GM19351 (cell line): ENCODE measurements around the gene GFY.

Source experiments
- ATAC-seq: cut with Tn5 transposase; IDR thresholded peaks from one replicate; pipeline ENCODE4 v1.9.1; 2021; ENCODE audit warnings: mild to moderate bottlenecking, moderate library complexity; ENCODE audit not compliant: unreplicated experiment

The GFY gene

DNA sequence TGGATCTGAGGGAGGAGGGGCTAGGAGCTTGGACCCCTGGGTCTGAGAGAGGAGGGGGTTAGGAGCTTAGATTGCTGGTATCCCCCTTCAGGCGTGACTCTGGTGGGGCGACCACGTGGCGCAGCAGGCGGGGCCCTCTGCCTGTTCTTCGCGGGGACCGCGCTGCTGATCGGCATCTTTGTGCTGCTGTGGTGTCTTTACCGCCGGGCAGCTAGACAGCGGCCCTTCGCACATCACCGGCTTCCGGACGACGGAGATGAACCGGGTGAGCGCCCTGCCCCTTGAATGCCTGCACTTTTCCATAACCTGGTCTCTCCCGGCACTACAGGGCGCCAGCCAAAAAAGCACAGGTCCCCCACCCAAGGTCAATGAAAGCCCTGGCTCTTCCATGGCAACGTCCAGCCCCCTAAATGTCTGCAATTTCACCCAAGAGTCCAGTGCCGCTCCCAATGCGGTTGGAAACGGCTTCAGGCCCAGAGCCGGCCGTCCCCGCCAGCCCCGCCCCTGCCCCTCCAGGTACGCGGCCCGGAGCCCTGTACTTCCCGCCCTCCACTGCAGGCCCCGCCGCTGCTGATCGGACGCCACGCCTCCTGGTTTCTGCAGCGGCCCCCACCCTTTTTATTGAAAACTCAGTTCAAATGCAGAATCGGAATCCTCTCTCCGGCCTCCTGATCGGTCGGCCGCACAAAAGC, 2.8 kb downstream of the GFY start:
- no peak for ATAC-seq

DNA sequence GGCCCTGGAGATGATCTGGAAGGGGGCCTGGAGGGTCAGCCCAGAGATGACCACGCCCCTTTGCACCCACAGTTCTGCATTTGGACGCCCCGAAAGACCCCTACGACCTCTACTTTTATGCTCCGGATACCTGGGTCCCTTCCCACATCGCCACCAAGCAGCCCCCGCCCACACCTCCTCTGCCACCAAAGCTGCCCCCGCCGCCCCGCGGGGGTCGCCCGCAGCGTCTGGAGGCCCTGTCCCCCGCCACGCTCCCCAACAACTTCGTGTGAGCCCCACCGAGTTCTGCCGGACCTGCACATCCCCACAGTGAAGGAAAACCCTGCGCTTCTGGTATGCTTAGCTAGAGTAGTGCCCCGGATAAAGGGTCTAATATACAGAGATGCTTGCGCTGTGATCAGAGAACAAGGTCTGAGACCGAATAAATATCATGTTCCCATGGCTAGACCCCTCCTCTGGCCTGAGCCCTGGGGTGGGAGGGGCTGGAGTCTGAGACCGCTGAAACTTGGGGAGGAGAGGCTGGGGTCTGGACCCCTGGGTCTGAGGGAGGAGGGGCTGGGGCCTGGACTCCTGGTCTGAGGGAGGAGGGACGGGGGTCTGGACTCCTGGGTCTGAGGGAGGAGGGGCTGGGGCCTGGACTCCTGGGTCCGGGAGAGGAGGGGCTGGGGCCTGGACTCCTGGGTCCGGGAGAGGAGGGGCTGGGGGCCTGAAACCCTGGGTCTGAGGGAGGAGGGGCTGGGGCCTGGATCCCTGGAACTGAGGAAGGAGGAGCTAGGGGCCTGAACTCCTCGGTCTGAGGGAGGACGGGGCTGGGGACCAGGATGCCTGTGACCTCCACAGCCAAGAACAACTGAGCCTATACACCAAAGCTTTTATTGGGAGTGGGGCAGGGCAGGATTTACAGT, 3.6 kb downstream of the GFY start:
- ATAC-seq: no peak

DNA sequence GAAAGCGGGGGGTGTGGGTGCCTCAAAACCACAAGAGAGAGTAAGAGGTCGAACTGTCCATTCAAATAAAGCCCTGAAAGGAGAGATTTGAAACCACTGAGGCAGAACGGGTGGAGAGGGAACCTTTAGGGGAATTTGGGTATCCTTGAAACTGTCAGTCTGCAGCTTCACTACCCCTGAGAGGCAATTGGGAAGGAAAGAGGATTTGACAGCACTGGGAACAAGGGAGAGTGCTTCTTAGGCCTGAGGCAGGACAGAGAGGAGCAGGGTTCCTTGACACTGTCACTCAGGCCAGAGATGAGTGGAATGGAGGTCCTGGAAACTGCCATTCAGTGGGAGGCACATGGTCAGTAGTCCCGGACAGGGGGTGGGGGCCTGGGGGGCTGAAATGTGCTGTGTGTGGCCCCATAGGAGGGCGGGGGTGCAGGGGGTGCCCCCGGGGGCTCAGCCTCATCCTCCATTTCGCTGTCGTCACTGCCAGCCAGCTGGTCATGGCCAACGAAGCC, 5.0 kb downstream of the GFY start:
- no peak for ATAC-seq

DNA sequence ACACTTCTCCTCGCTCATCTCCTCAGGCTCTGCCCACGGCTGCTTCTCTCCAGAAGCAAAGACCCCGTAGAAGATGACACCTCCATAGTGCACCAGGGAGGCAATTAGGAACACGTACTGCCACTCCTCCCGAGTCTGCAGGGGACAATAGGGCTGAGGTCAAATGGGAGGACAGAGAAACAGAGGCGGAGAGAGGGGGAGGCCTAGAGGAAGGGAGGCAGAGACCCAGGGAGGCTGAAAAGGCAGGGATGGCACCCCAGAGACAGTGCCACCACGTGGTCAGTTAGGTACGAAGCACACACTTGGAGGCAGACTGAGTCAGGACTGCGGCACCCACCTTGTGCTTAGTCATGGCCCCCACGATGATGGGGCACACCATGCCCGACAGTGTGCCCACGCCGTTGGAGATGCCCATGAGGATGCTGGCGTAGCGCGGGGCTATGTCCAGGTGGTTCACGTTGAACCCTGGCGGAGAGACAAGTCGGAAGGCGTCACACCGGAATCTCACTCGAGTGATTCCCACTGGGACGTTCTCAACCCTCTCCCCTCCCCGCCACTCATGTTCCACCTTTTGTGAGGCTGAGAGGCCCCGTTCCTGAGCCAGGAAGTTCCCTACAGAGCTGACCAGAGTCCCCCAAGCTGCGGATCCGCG, 5.6 kb downstream of the GFY start:
- no peak for ATAC-seq

DNA sequence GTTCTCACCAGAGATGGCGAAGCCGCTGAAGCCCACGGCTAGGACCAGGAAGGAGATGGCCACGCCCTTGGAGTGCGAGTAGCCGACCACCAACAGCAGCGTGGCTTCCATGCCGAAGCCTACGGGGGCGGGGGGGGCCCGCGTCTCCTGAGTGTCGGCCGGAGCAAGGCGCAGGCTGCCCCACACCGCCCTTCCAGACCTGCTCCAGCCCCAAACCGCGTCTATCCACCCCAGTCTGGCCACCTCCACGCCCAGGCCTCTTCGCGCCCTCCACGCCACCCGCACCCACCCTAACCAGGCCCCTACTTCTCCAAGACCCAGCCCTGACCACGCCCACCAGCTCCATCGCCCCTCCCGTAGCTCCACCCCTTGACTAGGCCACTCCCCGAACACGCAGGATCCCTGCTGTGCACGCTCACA, 6.2 kb downstream of the GFY start:
- no peak for ATAC-seq

DNA sequence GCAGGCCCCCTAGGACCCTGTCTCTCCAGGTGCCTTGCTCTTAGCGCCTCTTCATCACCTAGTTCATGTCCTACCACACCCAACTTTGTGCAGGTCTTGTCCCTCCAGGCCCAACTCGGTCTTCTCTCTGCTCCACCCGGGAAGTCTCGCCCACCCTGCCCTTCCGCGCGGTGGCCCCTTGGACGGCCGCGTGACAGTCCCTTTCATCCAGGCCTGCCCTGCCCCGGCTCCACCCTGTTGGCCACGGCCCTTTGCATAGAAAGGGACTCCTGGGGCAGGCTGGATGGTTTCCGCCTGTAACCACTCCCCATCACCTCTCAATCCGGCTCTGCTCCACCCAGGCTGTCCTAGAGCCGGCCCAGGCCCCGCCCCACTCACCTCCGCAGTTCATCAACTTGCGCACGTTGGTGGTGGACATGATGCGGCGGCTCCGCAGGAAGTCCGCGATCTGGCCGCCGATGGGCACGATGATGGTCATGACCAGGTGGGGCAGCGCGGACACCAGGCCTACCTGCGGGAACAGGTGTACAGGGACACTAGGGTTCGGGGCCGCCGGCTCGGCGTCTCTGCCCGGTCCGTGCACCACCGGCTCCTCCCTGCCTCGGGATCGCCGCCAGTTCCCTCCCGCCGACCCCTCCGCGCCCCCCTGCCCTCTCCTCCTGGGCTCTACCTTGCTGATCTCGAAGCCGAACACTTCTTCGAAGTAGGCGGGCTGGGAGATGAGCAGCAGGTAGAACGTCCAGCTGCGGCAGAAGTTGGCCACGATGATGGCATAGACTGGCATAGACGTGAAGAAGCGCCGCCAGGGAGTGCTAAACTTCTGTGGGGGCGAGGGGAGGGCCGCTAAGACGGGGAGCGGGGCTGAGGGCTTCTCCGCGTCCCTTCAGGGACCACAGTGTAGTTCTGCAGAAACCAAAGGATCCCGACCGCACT, 7.2 kb downstream of the GFY start:
- no peak for ATAC-seq

DNA sequence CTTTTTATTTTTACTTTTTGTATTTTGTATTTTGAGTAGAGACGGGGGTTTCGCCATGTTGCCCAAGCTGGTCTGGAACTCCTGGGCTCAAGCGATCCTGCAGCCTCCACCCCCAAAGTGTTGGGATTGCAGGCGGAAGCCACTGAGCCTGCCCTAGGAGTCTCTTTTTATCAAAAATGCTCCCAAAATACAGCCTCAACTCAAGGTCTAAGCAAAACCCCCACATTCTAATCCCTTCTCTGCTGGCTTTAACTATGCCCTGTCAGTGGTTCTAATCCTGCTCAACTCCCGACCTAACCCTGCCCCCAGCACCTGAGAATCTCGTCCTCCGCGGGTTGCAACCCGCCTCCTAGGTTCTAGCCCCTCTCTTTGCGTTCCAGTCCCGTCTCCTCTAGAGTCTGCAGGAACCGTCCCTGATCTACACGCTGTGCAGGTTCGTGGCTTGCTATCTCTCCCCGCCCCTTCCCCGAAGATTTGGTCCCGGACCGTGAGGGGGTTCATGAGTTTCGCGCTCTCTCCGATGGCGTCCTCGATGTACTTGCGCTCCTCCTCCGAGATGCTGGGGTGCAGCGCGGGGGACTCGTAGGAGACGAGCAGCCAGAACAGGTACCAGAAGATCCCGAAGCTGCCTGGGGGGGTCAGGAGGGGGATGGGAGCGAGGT, 8.2 kb downstream of the GFY start:
- no peak for ATAC-seq

DNA sequence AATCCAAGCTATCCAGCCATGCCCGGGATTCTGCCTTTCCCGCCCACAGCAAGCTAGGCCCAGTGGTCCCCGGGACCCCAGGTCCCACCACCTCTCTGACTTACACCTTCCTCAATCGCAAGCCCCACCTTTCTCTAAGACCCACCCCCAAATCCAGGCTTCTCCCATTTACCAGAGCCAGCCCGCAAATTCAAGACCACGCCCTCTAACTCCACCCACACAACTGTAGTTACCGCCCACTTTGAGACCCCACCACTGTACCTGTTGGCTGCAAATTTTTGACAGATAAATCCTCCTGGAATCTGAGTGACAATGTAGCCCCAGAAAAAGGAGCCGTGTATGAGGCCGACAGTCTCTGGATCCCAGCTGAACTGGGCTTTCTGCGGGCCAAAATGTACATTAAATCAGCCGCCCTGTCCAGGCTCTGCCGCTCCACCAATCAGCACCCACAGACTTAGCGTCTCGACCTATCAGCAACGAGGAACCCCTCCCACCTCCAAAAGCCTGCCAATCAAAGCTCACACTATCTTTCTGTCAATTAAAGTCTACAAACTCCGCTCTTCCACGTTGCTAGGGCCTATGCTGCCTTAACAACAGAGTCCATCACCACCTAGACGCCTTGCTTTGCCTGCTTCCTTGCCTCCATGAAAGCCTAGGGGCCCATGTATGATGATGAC, 9.9 kb downstream of the GFY start:
- ATAC-seq: no peak

DNA sequence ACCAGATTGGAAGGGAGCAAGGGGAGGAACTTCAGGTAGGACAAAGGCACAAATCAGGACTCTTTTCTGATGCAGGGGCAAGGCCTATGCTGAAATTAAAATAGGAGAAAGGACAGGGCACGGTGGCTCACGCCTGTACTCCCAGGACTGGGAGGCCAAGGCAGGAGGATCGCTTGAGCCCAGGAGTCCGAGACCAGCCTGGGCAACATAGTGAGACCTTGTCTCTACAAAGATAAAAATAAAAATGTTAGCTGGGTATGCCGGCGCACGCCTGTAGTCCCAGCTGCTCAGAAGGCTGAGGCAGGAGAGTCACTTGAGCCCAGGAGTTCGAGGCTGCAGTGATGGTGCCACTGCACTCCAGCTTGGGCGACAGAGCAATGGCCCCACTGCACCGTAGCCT, 10.5 kb downstream of the GFY start:
- ATAC-seq: no peak

DNA sequence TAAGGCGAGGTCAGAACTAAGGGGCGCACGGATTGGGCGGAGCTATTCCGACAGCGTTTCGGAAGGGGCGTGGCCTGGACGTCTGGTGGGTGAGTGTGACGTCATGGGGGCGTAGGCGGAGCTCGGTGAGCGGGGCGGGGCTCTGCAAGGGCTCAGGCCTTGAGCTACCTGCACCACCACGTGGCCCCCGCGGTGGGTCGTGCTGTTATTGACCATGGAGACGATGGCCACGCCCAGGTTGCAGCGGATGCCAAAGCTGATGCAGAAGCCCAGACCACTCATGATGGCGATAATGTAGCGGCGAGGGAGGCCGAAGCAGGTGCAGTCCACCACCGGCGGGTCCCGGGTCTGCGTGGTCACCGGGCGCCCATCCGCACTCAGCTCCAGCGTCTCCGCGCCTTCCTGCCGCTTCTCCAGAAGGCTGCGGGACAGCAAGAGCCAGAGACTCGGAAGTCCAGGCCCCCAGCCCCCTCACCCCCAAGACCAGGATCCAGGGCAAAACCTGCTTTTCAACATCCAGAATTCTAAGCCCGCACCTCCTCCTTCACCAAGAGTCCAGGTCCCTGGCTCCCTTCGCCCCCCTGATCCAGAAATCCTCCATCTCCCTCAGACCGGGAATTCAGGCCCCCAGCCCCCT, 11.3 kb downstream of the GFY start:
- no peak for ATAC-seq

DNA sequence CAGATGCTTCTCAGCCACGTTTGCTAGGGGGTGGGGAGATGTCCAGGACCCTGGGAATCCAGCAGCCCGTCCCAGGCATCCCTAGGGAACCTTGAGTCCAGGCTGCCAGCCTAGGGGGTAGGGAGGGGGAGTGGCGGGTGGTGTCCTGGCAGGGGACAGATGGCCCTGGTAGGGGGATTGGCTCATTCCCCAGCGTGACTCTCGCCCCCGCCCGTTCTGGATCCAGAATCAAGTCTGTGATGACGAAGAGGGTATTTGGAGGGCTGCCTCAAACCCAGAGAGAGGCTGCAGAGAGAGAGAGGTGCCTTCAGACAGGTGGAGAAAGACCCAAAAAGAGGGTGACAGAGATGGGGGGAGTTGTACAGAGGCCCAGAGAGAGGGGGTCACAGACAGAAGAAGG, 12.0 kb downstream of the GFY start:
- ATAC-seq: no peak

DNA sequence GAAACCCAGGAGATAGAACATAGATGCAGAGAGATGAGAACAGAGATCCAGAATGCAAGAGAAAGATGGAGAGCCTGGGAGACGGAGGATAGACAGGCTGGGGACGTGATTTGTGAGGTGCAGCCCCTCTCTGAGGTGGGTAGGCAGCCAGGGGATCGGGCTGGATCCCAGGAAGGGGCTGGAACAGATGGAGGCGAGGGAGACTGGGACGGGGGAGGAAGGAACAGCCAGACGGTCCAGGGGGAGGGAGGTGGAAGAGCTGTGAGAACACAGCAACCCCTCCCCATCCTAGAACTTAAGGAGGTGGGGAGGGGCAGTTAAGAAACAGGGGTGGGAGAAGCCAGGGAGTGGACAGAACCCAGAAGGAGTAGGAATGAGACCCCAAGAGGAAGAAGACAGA, 13.1 kb downstream of the GFY start:
- ATAC-seq: no peak

DNA sequence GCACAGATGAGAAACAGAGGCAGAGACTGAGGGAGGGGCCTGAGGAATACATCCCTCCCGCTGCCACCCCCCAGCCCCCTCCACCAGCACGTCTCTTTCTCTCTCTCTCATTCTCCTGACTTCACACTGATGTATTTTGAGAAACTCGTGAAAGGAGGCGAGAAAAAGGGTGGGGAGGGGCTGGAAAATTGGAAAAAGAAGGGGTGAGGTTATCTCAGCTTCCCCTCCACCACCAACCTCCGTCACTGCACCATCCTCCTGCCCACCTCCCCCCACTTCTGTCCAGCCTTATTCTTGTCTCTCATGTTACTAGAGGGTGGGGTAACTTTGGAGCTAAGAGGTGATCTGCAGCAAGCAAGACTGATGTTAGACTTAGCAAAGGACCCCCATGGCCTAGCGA, 14.6 kb downstream of the GFY start:
- ATAC-seq: no peak

DNA sequence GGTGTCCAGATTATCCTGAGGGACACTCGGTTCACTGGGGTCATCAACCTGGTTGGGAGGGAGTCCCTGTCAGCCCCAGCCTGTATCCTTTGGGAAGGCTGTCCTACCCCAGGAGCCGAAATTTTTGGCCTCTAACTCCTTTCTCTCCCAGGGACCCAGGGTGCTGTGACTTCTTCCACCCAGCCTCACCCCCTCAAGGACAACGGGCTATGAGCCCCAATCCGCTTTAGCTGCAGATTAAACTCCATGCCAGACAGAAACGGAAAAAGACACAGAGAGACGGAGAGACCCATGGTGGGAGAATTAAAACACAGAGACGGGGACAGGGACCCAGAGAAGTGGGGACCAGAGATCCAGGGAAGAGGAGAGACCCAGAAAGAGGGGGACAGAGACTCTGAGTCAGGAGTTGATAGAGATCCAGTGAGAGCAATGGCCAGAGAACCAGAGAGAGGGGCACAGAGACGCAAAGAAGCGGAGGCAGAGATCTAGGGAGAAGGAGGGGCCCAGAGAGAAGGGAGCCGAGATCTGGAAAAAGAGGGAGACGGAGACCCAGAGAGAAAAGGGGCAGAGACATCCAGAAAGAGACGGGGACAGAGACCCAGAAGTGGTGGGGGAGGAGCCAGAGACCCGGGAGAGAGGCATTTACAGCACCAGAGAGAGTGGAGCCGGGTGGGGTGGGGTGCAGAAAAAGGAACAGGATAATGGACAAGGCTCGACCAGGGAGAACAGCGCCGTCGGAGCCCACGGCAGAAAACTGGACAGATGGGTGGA, 15.4 kb downstream of the GFY start:
- no peak for ATAC-seq

DNA sequence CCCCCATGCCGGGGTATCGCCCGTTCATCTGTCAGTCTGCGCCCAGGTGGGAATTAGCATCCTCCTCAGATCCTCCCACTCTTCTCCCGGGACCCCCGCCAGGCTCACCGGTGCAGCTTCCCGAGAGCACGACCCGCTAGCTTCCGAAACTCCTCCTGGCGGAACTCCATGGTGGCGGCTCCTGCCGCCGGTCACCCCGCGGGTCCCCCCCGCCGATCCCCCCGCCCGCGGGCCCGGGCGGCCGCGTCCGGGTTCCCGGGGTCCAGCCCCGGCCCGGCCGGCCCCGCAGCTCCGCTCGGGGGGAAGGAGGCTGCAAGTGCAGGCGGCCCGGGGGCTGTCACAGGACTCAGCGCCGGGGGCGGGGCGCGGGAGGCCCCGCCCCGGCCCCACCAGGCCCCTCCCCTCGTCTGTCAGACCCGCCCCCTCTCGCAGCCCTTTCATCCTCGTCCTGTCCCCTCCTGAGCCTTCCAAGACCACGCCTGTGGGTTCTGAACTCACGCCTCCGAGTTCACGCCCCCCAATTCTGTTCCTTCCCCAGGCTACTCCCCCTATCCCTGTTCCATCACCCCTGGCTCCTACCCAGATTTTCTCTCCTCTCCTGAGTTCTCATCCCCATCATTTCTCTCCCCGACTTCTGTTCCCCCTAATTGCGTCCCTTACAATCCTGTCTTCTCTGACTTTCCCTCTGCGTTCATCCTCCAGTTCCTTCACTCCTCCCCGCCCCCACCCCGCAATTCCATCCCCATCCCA, 16.2 kb downstream of the GFY start, which contains the start of gene SLC17A7:
Gene SLC17A7 (minus strand): TSS at position 318 of the 750 bp plus-strand sequence. CDS start 148 bp downstream, at position 170.
- no peak for ATAC-seq

DNA sequence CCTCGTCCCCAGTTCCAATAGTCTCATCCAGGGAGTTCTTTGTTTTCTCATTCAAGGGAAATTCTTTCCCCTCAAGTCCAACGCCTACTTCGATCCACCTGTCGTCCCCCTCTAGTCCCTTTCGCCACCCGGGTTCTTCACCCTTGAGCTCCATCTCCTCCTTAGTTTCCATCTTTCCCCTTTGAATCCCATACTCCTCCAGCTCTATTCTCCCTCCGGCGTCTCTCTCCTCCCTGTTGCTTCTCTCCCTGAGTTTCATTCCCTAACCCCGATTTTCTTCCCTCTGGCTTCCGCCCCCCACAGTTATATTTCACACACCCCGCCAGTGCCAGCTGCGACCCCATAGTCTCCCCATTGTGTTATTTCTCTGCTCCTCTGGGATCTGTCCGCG, 16.8 kb downstream of the GFY start:
- no peak for ATAC-seq

DNA sequence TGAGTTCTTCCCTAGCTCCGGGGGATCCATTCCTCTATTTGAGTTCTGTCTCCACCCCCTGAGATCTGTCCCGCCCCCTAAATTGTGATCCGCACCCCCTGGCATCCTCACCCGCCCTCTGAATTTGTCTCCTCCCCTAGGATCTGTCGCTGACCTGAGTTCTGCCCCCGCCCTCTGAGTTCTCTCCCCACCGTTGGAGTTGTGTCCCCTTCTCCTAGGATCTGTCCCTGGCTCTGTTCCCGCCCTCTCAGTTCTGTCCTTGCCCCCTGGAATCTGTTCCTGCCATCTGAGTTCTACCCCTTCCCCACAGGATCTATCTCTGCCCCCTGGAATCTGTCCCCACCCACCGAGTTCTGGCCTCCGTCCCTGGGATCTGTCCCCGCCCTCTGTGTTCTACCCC, 17.2 kb downstream of the GFY start:
- no peak for ATAC-seq
